Sigmoid colon (tissue), 4 donors: ENCODE data around the gene AXIN1.

Experiments used
- POLR2A ChIP-seq, 2 donors: fragments of 450-650 bp; IDR thresholded peaks; one replicate each; pipeline ENCODE4 v1.6.1; 2016; ENCODE audit warnings: antibody characterized with exemption in 2 of 2, mild to moderate bottlenecking in 2 of 2, moderate library complexity in 2 of 2
- POLR2AphosphoS5 ChIP-seq, 4 donors: sonication (generic); formaldehyde crosslinking; IDR thresholded peaks; one replicate each; pipeline ENCODE4 v1.6.1; 2017; ENCODE audit warnings: antibody characterized with exemption in 4 of 4
- TF ChIP-seq, protein P1 (sequence below), 4 experiments: fragments of 450-650 bp in 3 of 4; fragments of 200-600 bp in 1 of 4; IDR thresholded peaks; one replicate each; pipeline ENCODE4 v1.5.1; 2016 to 2019; ENCODE audit warnings: antibody characterized with exemption in 4 of 4, mild to moderate bottlenecking in 3 of 4, moderate library complexity in 2 of 4

DNA sequence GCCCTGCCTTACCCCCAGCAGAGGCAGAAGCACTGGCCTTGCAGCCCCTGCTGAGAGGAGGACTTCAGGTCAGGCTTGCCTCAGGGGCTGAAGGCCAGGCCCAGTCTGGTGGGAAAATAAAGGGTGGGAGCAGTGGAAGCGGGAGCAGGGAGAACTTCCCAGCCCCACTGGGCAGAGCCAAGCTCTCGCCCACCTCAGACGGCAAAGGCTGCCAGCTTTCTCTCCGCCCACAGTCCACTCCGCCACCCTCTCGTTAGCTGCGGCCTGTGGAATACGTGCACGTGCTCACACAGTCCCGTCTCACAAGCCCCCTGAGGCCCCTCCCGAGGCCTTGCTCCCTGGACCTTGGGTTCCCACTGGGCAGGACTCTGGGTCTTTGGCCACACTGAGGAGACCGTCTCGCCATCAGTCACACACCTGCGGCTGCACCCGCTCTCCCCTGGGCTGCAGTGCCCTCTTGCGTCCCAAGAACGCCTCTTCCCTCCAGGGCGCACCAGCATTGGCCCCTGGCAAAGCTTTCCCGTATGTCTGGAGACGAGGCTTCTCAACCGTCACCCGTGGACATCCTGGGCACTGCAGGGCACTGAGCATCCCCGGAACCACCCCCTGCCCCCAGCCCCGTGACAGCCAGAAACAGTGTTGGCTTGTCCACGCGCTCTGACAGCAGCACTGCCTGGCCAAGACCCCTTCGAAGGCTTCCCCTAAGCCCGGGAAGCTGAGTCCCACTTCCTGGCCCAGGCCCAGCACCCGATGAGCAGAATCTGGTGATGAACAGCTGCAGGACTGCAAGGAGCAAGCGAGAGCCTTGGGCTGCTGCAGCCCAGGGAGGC lies 9.6 kb upstream of the AXIN1 start:
- TF ChIP-seq, protein P1, sequence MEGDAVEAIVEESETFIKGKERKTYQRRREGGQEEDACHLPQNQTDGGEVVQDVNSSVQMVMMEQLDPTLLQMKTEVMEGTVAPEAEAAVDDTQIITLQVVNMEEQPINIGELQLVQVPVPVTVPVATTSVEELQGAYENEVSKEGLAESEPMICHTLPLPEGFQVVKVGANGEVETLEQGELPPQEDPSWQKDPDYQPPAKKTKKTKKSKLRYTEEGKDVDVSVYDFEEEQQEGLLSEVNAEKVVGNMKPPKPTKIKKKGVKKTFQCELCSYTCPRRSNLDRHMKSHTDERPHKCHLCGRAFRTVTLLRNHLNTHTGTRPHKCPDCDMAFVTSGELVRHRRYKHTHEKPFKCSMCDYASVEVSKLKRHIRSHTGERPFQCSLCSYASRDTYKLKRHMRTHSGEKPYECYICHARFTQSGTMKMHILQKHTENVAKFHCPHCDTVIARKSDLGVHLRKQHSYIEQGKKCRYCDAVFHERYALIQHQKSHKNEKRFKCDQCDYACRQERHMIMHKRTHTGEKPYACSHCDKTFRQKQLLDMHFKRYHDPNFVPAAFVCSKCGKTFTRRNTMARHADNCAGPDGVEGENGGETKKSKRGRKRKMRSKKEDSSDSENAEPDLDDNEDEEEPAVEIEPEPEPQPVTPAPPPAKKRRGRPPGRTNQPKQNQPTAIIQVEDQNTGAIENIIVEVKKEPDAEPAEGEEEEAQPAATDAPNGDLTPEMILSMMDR (IDR thresholded peaks at IDR 0.05), result peak; percentile 21 to 62 (median 57)
- TF ChIP-seq POLR2AphosphoS5 (IDR thresholded peaks at IDR 0.05) (no peak), POLR2A (IDR thresholded peaks at IDR 0.05) (no peak)
